HepG2 (cell line): Measurements from ENCODE around the gene CDC42BPG. TPM values are rescaled to one million over a fixed set of nuclear protein-coding genes. Genes with fewer than 3 reads are reported as not detected.

ENCODE experiments used
- ADNP ChIP-seq: sonication (generic); formaldehyde crosslinking; IDR thresholded peaks from 2 replicates; pipeline ENCODE4 v1.4.0; 2020; ENCODE audit warnings: missing genetic modification reagents
- ARHGAP35 ChIP-seq: sonication (generic); formaldehyde crosslinking; IDR thresholded peaks from 2 replicates; pipeline ENCODE4 v1.9.0; 2022; ENCODE audit warnings: mild to moderate bottlenecking, inconsistent platforms, moderate library complexity, missing genetic modification reagents, borderline replicate concordance
- BCL3 ChIP-seq: sonication (generic); formaldehyde crosslinking; IDR thresholded peaks from 2 replicates; pipeline ENCODE4 v1.5.1; 2020; ENCODE audit warnings: mild to moderate bottlenecking, missing genetic modification reagents, moderate library complexity
- BHLHE40 ChIP-seq: IDR thresholded peaks from 2 replicates; pipeline ENCODE4 v1.6.1; 2011; ENCODE audit warnings: low read length, improper control_type of control experiment
- CHD2 ChIP-seq: IDR thresholded peaks from 2 replicates; pipeline ENCODE4 v1.6.1; 2011; ENCODE audit warnings: low read depth, low read length, improper control_type of control experiment
- EHMT2 ChIP-seq: fragments of 200-600 bp; sonication (generic); IDR thresholded peaks from 2 replicates; pipeline ENCODE4 v1.7.0; 2017; ENCODE audit warnings: antibody characterized with exemption, low read depth, low read length, borderline replicate concordance
- HNRNPUL1 ChIP-seq: fragments of 200-400 bp; formaldehyde crosslinking; IDR thresholded peaks from 2 replicates; pipeline ENCODE4 v1.6.1; 2017; ENCODE audit warnings: low read depth, mild to moderate bottlenecking, low read length, moderate library complexity
- KDM6A ChIP-seq: IDR thresholded peaks from 2 replicates; pipeline ENCODE4 v1.6.1; 2016; ENCODE audit warnings: low read depth
- MAFK ChIP-seq, 2 experiments: IDR thresholded peaks in 1 of 2; conservative IDR thresholded peaks in 1 of 2; 2 replicates each; pipeline ENCODE4 v1.6.1; 2011; ENCODE audit warnings: improper control_type of control experiment in 2 of 2, low read length in 2 of 2
- MED8 ChIP-seq: sonication (generic); formaldehyde crosslinking; IDR thresholded peaks from 2 replicates; pipeline ENCODE4 v1.8.1; 2023; ENCODE audit warnings: mild to moderate bottlenecking, missing genetic modification reagents; ENCODE audit not compliant: insufficient replicate concordance
- MNT ChIP-seq: fragments of 450-650 bp; IDR thresholded peaks from 2 replicates; pipeline ENCODE4 v1.6.1; 2016
- NAIF1 ChIP-seq: sonication (generic); formaldehyde crosslinking; IDR thresholded peaks from 2 replicates; pipeline ENCODE4 v1.5.0; 2020; ENCODE audit warnings: mild to moderate bottlenecking, missing genetic modification reagents, borderline replicate concordance
- NR2F6 ChIP-seq, 2 experiments: IDR thresholded peaks; 2 replicates each; pipeline ENCODE4 v1.6.1; 2016; ENCODE audit warnings: antibody characterized with exemption in 1 of 2, mild to moderate bottlenecking in 1 of 2
- SAP130 ChIP-seq: IDR thresholded peaks from 2 replicates; pipeline ENCODE4 v1.6.1; 2016; ENCODE audit warnings: low read depth
- SIN3A ChIP-seq: IDR thresholded peaks from 2 replicates; pipeline ENCODE4 v1.6.1; 2011; ENCODE audit warnings: low read depth, mild to moderate bottlenecking, control low read depth, low read length, borderline replicate concordance
- SRF ChIP-seq: IDR thresholded peaks from 2 replicates; pipeline ENCODE4 v1.6.1; 2011; ENCODE audit warnings: mild to moderate bottlenecking, low read depth, low read length, moderate library complexity
- XRCC5 ChIP-seq: fragments of 200-400 bp; formaldehyde crosslinking; optimal IDR thresholded peaks from 2 replicates; pipeline ENCODE3; 2017; ENCODE audit warnings: mild to moderate bottlenecking, low read length
- YEATS4 ChIP-seq: sonication (generic); formaldehyde crosslinking; IDR thresholded peaks from 2 replicates; pipeline ENCODE4 v1.4.0; 2020; ENCODE audit warnings: missing genetic modification reagents, borderline replicate concordance
- ZMYM3 ChIP-seq: sonication (generic); formaldehyde crosslinking; IDR thresholded peaks from 2 replicates; pipeline ENCODE4 v1.5.1; 2020; ENCODE audit warnings: mild to moderate bottlenecking, missing genetic modification reagents
- ZNF326 ChIP-seq: sonication (generic); formaldehyde crosslinking; IDR thresholded peaks from 2 replicates; pipeline ENCODE4 v1.4.0; 2020; ENCODE audit warnings: missing genetic modification reagents, borderline replicate concordance
- ZNF503 ChIP-seq: sonication (generic); formaldehyde crosslinking; IDR thresholded peaks from 2 replicates; pipeline ENCODE4 v1.4.0; 2020; ENCODE audit warnings: missing genetic modification reagents
- ZNF547 ChIP-seq: sonication (generic); formaldehyde crosslinking; IDR thresholded peaks from 2 replicates; pipeline ENCODE4 v1.5.1; 2020; ENCODE audit warnings: mild to moderate bottlenecking, missing genetic modification reagents
- ZNF639 ChIP-seq: conservative IDR thresholded peaks from 2 replicates; pipeline ENCODE4 v1.6.1; 2018; ENCODE audit warnings: missing genetic modification reagents
- ZNF792 ChIP-seq: IDR thresholded peaks from 2 replicates; pipeline ENCODE4 v1.6.1; 2016
- ZSCAN22 ChIP-seq: sonication (generic); formaldehyde crosslinking; IDR thresholded peaks from 2 replicates; pipeline ENCODE4 v1.4.0; 2020; ENCODE audit warnings: mild to moderate bottlenecking, missing genetic modification reagents
- polyA plus RNA-seq, 8 experiments: library from polyadenylated mRNA; depleted of rRNA in 3 of 8; stranded (reverse) in 7 of 8; unstranded in 1 of 8; fragments of >200 nt; fragmentation: Illumina TruSeq in 4 of 8; extraction: Trizol in 4 of 8; gene quantifications; 2 replicates each; pipeline versions ENCODE4 v1.2.1 to v1.2.3, GENCODE V29; 2011 to 2016; ENCODE audit warnings: low read depth in 4 of 8, missing spikeins in 1 of 8, mixed read lengths in 1 of 8; ENCODE audit not compliant: insufficient read depth in 1 of 8
- total RNA-seq, 5 experiments: library from RNA; depleted of rRNA; stranded (reverse); fragments of >200 nt; fragmentation: Illumina TruSeq; extraction: Trizol; gene quantifications; 2 replicates each; pipeline ENCODE4 v1.2.3, GENCODE V29; 2016; ENCODE audit warnings: low read depth in 1 of 5
- TF ChIP-seq, protein P1 (sequence below): sonication (generic); formaldehyde crosslinking; IDR thresholded peaks from 2 replicates; pipeline ENCODE4 v1.5.0; 2020; ENCODE audit warnings: missing genetic modification reagents

The CDC42BPG gene
- total and polyA plus RNA-seq, 2 of the 13 experiments (the other 11 are each of a cell fraction or from before 2014, with no cell fraction given), result 0.55 to 1.4 TPM

GRCh38 chr11:64810891-64811272 is 33.6 kb downstream of the CDC42BPG start (continued):
- TF ChIP-seq BCL3 (CRISPR knock-in tag) (0 out of 2 replicates have a peak, but pooled peaks have one; percentile 8), ARHGAP35 (CRISPR knock-in tag) (no peak), ZNF547 (0 out of 2 replicates have a peak, but pooled peaks have one; percentile 0), KDM6A (CRISPR knock-in tag) (no peak), HNRNPUL1 (no peak), ZNF639 (CRISPR knock-in tag) (no peak), SAP130 (CRISPR knock-in tag) (0 out of 2 replicates have a peak, but pooled peaks have one; percentile 7), EHMT2 (no peak), ZNF792 (CRISPR knock-in tag) (0 out of 2 replicates have a peak, but pooled peaks have one; percentile 2), YEATS4 (CRISPR knock-in tag) (0 out of 2 replicates have a peak, but pooled peaks have one; percentile 6), XRCC5 (no peak), NR2F6 (IDR thresholded peaks at IDR 0.05) (peak; percentile 8; the same call in 1 of the 2 replicates), NR2F6 (CRISPR knock-in tag; IDR thresholded peaks at IDR 0.05) (no peak), MNT (peak; percentile 79), MED8 (CRISPR knock-in tag) (no peak), CHD2 (no peak), ZNF326 (CRISPR knock-in tag) (no peak), ZSCAN22 (CRISPR knock-in tag) (no peak), BHLHE40 (peak; percentile 79), SIN3A (peak; percentile 50; the same call in 1 of the 2 replicates), NAIF1 (CRISPR knock-in tag) (0 out of 2 replicates have a peak, but pooled peaks have one; percentile 14), ADNP (CRISPR knock-in tag) (0 out of 2 replicates have a peak, but pooled peaks have one; percentile 58), ZMYM3 (peak; percentile 91), ZNF503 (CRISPR knock-in tag) (0 out of 2 replicates have a peak, but pooled peaks have one; percentile 2), MAFK (conservative IDR thresholded peaks at IDR 0.05 in 1 of 2, IDR thresholded peaks at IDR 0.05 in 1 of 2; ENCODE audit: low read length in 2 of 2) (no peak), SRF (no peak)
- TF ChIP-seq, protein P1, sequence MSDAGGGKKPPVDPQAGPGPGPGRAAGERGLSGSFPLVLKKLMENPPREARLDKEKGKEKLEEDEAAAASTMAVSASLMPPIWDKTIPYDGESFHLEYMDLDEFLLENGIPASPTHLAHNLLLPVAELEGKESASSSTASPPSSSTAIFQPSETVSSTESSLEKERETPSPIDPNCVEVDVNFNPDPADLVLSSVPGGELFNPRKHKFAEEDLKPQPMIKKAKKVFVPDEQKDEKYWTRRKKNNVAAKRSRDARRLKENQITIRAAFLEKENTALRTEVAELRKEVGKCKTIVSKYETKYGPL (CRISPR knock-in tag), result no peak
